MM.1S (cell line): ENCODE data around the gene ADRA2B.

Experiments
- CTCF ChIP-seq: fragments of 300-600 bp; sonication (generic); IDR thresholded peaks from 2 replicates; pipeline ENCODE4 v1.5.1; 2016; ENCODE audit warnings: antibody characterized with exemption, low read length, mixed read lengths
- EZH2 ChIP-seq: fragments of 300-600 bp; sonication (generic); optimal IDR thresholded peaks from 2 replicates; pipeline ENCODE3; 2017; ENCODE audit warnings: low read depth, mild to moderate bottlenecking, antibody characterized with exemption, low read length, mixed read lengths
- EZH2phosphoT487 ChIP-seq: fragments of 300-600 bp; sonication (generic); IDR thresholded peaks from 2 replicates; pipeline ENCODE4 v1.6.1; 2018; ENCODE audit warnings: antibody characterized with exemption, low read length

GRCh38 chr2:96088340-96089335 lies 27.7 kb downstream of the ADRA2B start:
- TF ChIP-seq CTCF = no peak
- TF ChIP-seq EZH2 = no peak
- TF ChIP-seq EZH2phosphoT487 = no peak
